Spleen (tissue), 11 donors: ENCODE measurements around the gene NPDC1. TPM values are rescaled to one million over a fixed set of nuclear protein-coding genes. Genes with fewer than 3 reads are reported as not detected.

ENCODE experiments used
- DNase-seq: peaks from one replicate; pipeline ENCODE4 v3.0.0-alpha.2; 2020
- H3K27ac ChIP-seq, 8 donors: fragments of 200-600 bp; sonication (generic) in 7 of 8; 1 replicate in 4 of 8; 2 replicates in 4 of 8; pipeline versions ENCODE4 v1.5.0 to v1.8.0; 2016 to 2021; ENCODE audit warnings: inconsistent platforms in 4 of 8, mild to moderate bottlenecking in 4 of 8, moderate library complexity in 1 of 8
- H3K27me3 ChIP-seq, 7 donors: fragments of 200-600 bp; sonication (generic) in 6 of 7; replicated peaks in 1 of 7; 1 replicate in 4 of 7; 2 replicates in 3 of 7; pipeline versions ENCODE4 v1.5.0 to v1.8.0; 2016 to 2021; ENCODE audit warnings: inconsistent platforms in 3 of 7, mild to moderate bottlenecking in 1 of 7
- H3K36me3 ChIP-seq, 6 donors: fragments of 200-600 bp; sonication (generic) in 5 of 6; 1 replicate in 4 of 6; 2 replicates in 2 of 6; pipeline versions ENCODE4 v1.5.0 to v1.8.0; 2016 to 2021; ENCODE audit warnings: inconsistent platforms in 2 of 6
- H3K4me1 ChIP-seq, 6 donors: fragments of 200-600 bp; sonication (generic) in 5 of 6; 1 replicate in 3 of 6; 2 replicates in 3 of 6; pipeline versions ENCODE4 v1.5.0 to v1.8.0; 2016 to 2021; ENCODE audit warnings: inconsistent platforms in 3 of 6
- H3K4me3 ChIP-seq, 8 donors: fragments of 200-600 bp; sonication (generic) in 7 of 8; 1 replicate in 4 of 8; 2 replicates in 4 of 8; pipeline versions ENCODE4 v1.5.0 to v1.8.0; 2016 to 2021; ENCODE audit warnings: inconsistent platforms in 4 of 8, mild to moderate bottlenecking in 4 of 8, moderate library complexity in 2 of 8
- H3K9me3 ChIP-seq, 8 donors: fragments of 200-600 bp; sonication (generic) in 7 of 8; 1 replicate in 4 of 8; 2 replicates in 4 of 8; pipeline versions ENCODE4 v1.5.0 to v1.8.0; 2016 to 2021; ENCODE audit warnings: inconsistent platforms in 4 of 8
- CTCF ChIP-seq, 11 experiments: fragments of 200-600 bp in 7 of 11; fragments of 450-650 bp in 4 of 11; sonication (generic) in 4 of 11; IDR thresholded peaks in 8 of 11; conservative IDR thresholded peaks in 3 of 11; 1 replicate in 7 of 11; 2 replicates in 4 of 11; pipeline versions ENCODE4 v1.4.0 to v1.8.0; 2016 to 2021; ENCODE audit warnings: antibody characterized with exemption in 11 of 11, inconsistent platforms in 4 of 11, mild to moderate bottlenecking in 1 of 11
- POLR2A ChIP-seq, 3 donors: fragments of 450-650 bp; IDR thresholded peaks; one replicate each; pipeline ENCODE4 v1.5.1; 2017; ENCODE audit warnings: antibody characterized with exemption in 3 of 3, mild to moderate bottlenecking in 1 of 3
- POLR2AphosphoS5 ChIP-seq, 3 donors: sonication (generic); formaldehyde crosslinking; IDR thresholded peaks; one replicate each; pipeline ENCODE4 v1.5.1; 2017; ENCODE audit warnings: antibody characterized with exemption in 3 of 3
- WGBS, 5 donors: extraction: QIAGEN DNeasy Blood & Tissue Kit in 3 of 5; methylation state at CpG; one replicate each; pipeline versions ENCODE4 v1.1.5 to v1.1.7; 2013 to 2018; 5-methylcytosine and 5-hydroxymethylcytosine counted together
- intact Hi-C: fragments of 100-400 bp; cut with DNase I; formaldehyde crosslinking; loops from one replicate; pipeline ENCODE4 v1.15.0; 2023; ENCODE audit warnings: low total_unique reads
- polyA plus RNA-seq, 3 donors: library from polyadenylated mRNA; stranded (reverse); fragments of 200-250 nt; gene quantifications; one replicate each; pipeline ENCODE4 v1.2.1, GENCODE V29; 2013
- total RNA-seq, 7 donors: library from RNA; depleted of rRNA in 3 of 7; stranded (reverse); fragments of >200 nt in 3 of 7; fragmentation: NEBNext Ultra II Directional in 4 of 7; extraction: Animal tissue kit (Norgen Biotek cat#: 25700) in 4 of 7; gene quantifications; one replicate each; pipeline versions ENCODE4 v1.1.0 to v1.2.1, GENCODE V29; 2016 to 2021
- donor health status: healthy with polysubstance abuse.
- donor health status: DM: no; HTN: no; CAD: no; lungs with moderate emphysema.
- donor health status: DM: no; HTN: no; CAD: no.
- donor health status: Bipolar disorder and iron deficiency.
- donor health status: healthy.
- donor health status: DM: no; HTN: no; CAD: no.
- donor health status: DM: yes; HTN: yes; CAD: no.

The NPDC1 gene
- total and polyA plus RNA-seq, 10 donors, result 86.3 to 358 (median 132) TPM

GRCh38 chr9:137084526-137084925, 38.5 kb upstream of the NPDC1 start:
- H3K27ac ChIP-seq, result no peak overlapping the region
- no peaks in the 10 kb centered on the region for H3K27me3 ChIP-seq
- H3K4me1 ChIP-seq, result peaks cover 14 to 74% (median 36%) of the 10 kb centered on the region in 6 donors
- WGBS, 5 donors, result 69 to 85% (median 81%) methylated on average over 7 to 9 of the region's 9 CpGs
- DNase-seq, result peak; percentile 78
- H3K36me3 ChIP-seq, result peaks cover 0 to 54% (median 40%) of the 10 kb centered on the region in 6 donors
- intact Hi-C loops, result no loop called here
- TF ChIP-seq CTCF (IDR thresholded peaks at IDR 0.05 in 8 of 11, conservative IDR thresholded peaks at IDR 0.05 in 3 of 11) (no peak), POLR2AphosphoS5 (IDR thresholded peaks at IDR 0.05) (peak; percentile 10 to 54 (median 37))
- H3K9me3 ChIP-seq, result no peaks in the 10 kb centered on the region
- H3K4me3 ChIP-seq, result no peak overlapping the region

GRCh38 chr9:137083394-137084004, 37.5 kb upstream of the NPDC1 start:
- TF ChIP-seq POLR2A (IDR thresholded peaks at IDR 0.05) (no peak), CTCF (IDR thresholded peaks at IDR 0.05 in 8 of 11, conservative IDR thresholded peaks at IDR 0.05 in 3 of 11) (no peak), POLR2AphosphoS5 (IDR thresholded peaks at IDR 0.05) (peak in 2 of 3 donors; percentile 29 to 38)
- H3K4me3 ChIP-seq, result no peak overlapping the region
- peaks cover 18 to 74% (median 41%) of the 10 kb centered on the region in 6 donors for H3K4me1 ChIP-seq
- no peaks in the 10 kb centered on the region for H3K27me3 ChIP-seq
- no peak for DNase-seq
- intact Hi-C loops, result no loop called here
- peak overlapping the region in 4 of 8 donors; percentile 8 to 23 (median 16) for H3K27ac ChIP-seq
- H3K9me3 ChIP-seq, result no peaks in the 10 kb centered on the region
- peaks cover 0 to 55% (median 44%) of the 10 kb centered on the region in 6 donors for H3K36me3 ChIP-seq
- WGBS, 5 donors, result 60 to 80% (median 76%) methylated on average over 11 to 12 of the region's 12 CpGs

GRCh38 chr9:137082925-137083290, 36.9 kb upstream of the NPDC1 start:
- Histone ChIP-seq H3K4me3 (no peak overlapping the region), H3K9me3 (no peaks in the 10 kb centered on the region), H3K36me3 (peaks cover 0 to 57% (median 44%) of the 10 kb centered on the region in 6 donors), H3K4me1 (peaks cover 20 to 74% (median 44%) of the 10 kb centered on the region in 6 donors), H3K27ac (peak overlapping the region in 1 of 8 donors; percentile 19), H3K27me3 (peaks cover 0 to 5% (median 0%) of the 10 kb centered on the region in 7 donors)
- intact Hi-C loops, result no loop called here
- 70 to 85% (median 80%) methylated on average over 5 to 8 of the region's 8 CpGs for WGBS, 5 donors
- TF ChIP-seq CTCF (IDR thresholded peaks at IDR 0.05 in 8 of 11, conservative IDR thresholded peaks at IDR 0.05 in 3 of 11), result no peak
- no peak for TF ChIP-seq POLR2AphosphoS5 (IDR thresholded peaks at IDR 0.05)
- TF ChIP-seq POLR2A (IDR thresholded peaks at IDR 0.05), result no peak
- no peak for DNase-seq

GRCh38 chr9:137082222-137082924, 36.4 kb upstream of the NPDC1 start:
- peak; percentile 78 for DNase-seq
- Histone ChIP-seq H3K4me1 (peaks cover 16 to 72% (median 40%) of the 10 kb centered on the region in 6 donors), H3K9me3 (no peaks in the 10 kb centered on the region), H3K27ac (no peak overlapping the region), H3K36me3 (peaks cover 0 to 57% (median 44%) of the 10 kb centered on the region in 6 donors), H3K27me3 (peaks cover 0 to 8% (median 0%) of the 10 kb centered on the region in 7 donors), H3K4me3 (no peak overlapping the region)
- intact Hi-C loops, result no loop called here
- 86 to 92% (median 91%) methylated on average over 10 to 16 of the region's 16 CpGs for WGBS, 5 donors
- TF ChIP-seq POLR2A (IDR thresholded peaks at IDR 0.05) (no peak), CTCF (IDR thresholded peaks at IDR 0.05 in 8 of 11, conservative IDR thresholded peaks at IDR 0.05 in 3 of 11) (no peak), POLR2AphosphoS5 (IDR thresholded peaks at IDR 0.05) (no peak)
